ENCODE data around the gene RAPGEF1. TPM values are rescaled to one million over a fixed set of nuclear protein-coding genes. Genes with fewer than 3 reads are reported as not detected.

Gene RAPGEF1
- total RNA-seq, 1 experiment from 2014 or later, result 55.6 TPM

DNA sequence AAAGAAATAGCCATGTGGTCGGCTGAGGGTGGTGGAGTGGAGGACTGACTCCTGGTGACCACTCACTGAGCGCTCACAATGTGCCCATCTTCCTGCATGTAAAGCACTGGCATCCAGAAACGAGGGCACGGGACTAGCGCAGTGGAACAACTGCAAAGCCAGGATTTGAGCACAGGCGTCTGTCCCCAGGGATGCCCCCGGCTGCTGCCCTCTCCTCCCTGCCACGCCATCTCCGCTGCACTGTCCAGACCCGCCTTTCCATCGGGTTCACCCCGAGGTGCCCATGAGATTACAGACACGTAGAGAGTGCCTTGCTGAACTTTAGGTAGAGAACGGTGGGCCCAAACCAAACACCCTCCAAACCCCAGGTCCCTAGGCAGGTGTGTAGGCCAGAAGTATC, 149.9 kb downstream of the RAPGEF1 start:
- no peak overlapping the region for H3K9ac ChIP-seq (ENCODE audit: extremely low read depth, insufficient read length, low read length)
- no peaks in the 10 kb centered on the region for H3K27me3 ChIP-seq (ENCODE audit: insufficient read depth, low read length)
- H4K5ac ChIP-seq (ENCODE audit: insufficient read length, low read depth, low read length), result no peak overlapping the region
- H2BK15ac ChIP-seq (ENCODE audit: low read depth, low read length), result no peak overlapping the region
- no peak overlapping the region; the same call in 1 of the 2 replicates for H3K14ac ChIP-seq (ENCODE audit: insufficient read depth, low read length)
- H4K20me1 ChIP-seq (ENCODE audit: control insufficient read depth, insufficient read depth, insufficient read length), result no peaks in the 10 kb centered on the region
- no peaks in the 10 kb centered on the region for H3K9me3 Mint-ChIP-seq
- no peak overlapping the region for H4K91ac ChIP-seq (ENCODE audit: insufficient read length, low read depth, low read length)
- TF ChIP-seq, protein P1, sequence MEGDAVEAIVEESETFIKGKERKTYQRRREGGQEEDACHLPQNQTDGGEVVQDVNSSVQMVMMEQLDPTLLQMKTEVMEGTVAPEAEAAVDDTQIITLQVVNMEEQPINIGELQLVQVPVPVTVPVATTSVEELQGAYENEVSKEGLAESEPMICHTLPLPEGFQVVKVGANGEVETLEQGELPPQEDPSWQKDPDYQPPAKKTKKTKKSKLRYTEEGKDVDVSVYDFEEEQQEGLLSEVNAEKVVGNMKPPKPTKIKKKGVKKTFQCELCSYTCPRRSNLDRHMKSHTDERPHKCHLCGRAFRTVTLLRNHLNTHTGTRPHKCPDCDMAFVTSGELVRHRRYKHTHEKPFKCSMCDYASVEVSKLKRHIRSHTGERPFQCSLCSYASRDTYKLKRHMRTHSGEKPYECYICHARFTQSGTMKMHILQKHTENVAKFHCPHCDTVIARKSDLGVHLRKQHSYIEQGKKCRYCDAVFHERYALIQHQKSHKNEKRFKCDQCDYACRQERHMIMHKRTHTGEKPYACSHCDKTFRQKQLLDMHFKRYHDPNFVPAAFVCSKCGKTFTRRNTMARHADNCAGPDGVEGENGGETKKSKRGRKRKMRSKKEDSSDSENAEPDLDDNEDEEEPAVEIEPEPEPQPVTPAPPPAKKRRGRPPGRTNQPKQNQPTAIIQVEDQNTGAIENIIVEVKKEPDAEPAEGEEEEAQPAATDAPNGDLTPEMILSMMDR (conservative IDR thresholded peaks at IDR 0.05), result no peak
- H3K4me3 Mint-ChIP-seq, result no peak overlapping the region
- no peak overlapping the region for H3K27ac ChIP-seq (ENCODE audit: insufficient read length, low read depth, low read length)
- no CpG with 5 or more reads among the region's 14 CpGs for WGBS (ENCODE audit: extremely low coverage, insufficient read length, low lambda C conversion rate)
- H3K4me2 ChIP-seq (ENCODE audit: insufficient read depth, insufficient read length, low read length), result no peak overlapping the region
- no peak overlapping the region for H3K56ac ChIP-seq (ENCODE audit: insufficient read length, low read depth, low read length)
- peaks cover 0 to 2% of the 10 kb centered on the region in 2 experiments; a peak in 2 of 4 replicates for H3K4me1 Mint-ChIP-seq
- H3K79me1 ChIP-seq (ENCODE audit: insufficient read depth, low read depth, low read length, poor library complexity, severe bottlenecking), result no peaks in the 10 kb centered on the region
- H3T11ph ChIP-seq (ENCODE audit: low read length), result no peak overlapping the region
- H4K8ac ChIP-seq (replicated peaks; ENCODE audit: insufficient read length, low read depth, low read length), result no peak overlapping the region
- peaks cover 10 to 43% (median 19%) of the 10 kb centered on the region in 3 experiments; a peak in 6 of 7 replicates for H3K36me3 Mint-ChIP-seq (ENCODE audit: insufficient read depth in 1 of 3, low read depth in 3 of 3)
- H3K4me1 ChIP-seq (ENCODE audit: insufficient read depth, low read length), result no peaks in the 10 kb centered on the region
- no peak overlapping the region for H2BK5ac ChIP-seq (ENCODE audit: insufficient read length, low read length)
- no peak overlapping the region for H3K4ac ChIP-seq (ENCODE audit: low read depth, low read length)
- H2AK5ac ChIP-seq (ENCODE audit: insufficient read length, low read length), result no peak overlapping the region
- no peak overlapping the region for H2BK120ac ChIP-seq (ENCODE audit: low read depth, low read length, poor library complexity, severe bottlenecking)
- H3K23ac ChIP-seq (ENCODE audit: insufficient read length, low read depth, low read length), result no peak overlapping the region
- H2BK20ac ChIP-seq (ENCODE audit: low read depth, low read length, poor library complexity, severe bottlenecking), result no peak overlapping the region
- no peak for DNase-seq
- H3K23me2 ChIP-seq (ENCODE audit: insufficient read length, low read depth, low read length, poor library complexity, severe bottlenecking), result no peaks in the 10 kb centered on the region
- no peaks in the 10 kb centered on the region for H3K9me3 ChIP-seq (ENCODE audit: control insufficient read depth, low read depth, low read length)
- no peak overlapping the region for H2AFZ ChIP-seq (ENCODE audit: low read length)
- H3K79me2 ChIP-seq (ENCODE audit: insufficient read depth, low read length), result no peaks in the 10 kb centered on the region
- H3K18ac ChIP-seq (ENCODE audit: insufficient read length, low read depth, low read length), result no peak overlapping the region
- no peak overlapping the region for H3K27ac Mint-ChIP-seq
- H3K27me3 Mint-ChIP-seq (ENCODE audit: low read depth), result no peaks in the 10 kb centered on the region
- no peak overlapping the region for H2BK12ac ChIP-seq (ENCODE audit: insufficient read length, low read depth, low read length)

All from H9 (cell line).